A549 treated with DMSO at 1 μM for 4 hours (cell line): ENCODE data around the gene ELP4. TPM values are rescaled to one million over a fixed set of nuclear protein-coding genes. Genes with fewer than 3 reads are reported as not detected.

Source experiments
- total RNA-seq: library from RNA; stranded (reverse); fragments of 200-300 nt; extraction: Qiagen RNA extraction; gene quantifications from 5 replicates; pipeline ENCODE4 v1.2.3, GENCODE V29; 2022; ENCODE audit warnings: low read depth

Gene ELP4, protein sequence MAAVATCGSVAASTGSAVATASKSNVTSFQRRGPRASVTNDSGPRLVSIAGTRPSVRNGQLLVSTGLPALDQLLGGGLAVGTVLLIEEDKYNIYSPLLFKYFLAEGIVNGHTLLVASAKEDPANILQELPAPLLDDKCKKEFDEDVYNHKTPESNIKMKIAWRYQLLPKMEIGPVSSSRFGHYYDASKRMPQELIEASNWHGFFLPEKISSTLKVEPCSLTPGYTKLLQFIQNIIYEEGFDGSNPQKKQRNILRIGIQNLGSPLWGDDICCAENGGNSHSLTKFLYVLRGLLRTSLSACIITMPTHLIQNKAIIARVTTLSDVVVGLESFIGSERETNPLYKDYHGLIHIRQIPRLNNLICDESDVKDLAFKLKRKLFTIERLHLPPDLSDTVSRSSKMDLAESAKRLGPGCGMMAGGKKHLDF
- total RNA-seq: 6.3 to 10.3 TPM (median 9.4 TPM) in 5 replicates

DNA sequence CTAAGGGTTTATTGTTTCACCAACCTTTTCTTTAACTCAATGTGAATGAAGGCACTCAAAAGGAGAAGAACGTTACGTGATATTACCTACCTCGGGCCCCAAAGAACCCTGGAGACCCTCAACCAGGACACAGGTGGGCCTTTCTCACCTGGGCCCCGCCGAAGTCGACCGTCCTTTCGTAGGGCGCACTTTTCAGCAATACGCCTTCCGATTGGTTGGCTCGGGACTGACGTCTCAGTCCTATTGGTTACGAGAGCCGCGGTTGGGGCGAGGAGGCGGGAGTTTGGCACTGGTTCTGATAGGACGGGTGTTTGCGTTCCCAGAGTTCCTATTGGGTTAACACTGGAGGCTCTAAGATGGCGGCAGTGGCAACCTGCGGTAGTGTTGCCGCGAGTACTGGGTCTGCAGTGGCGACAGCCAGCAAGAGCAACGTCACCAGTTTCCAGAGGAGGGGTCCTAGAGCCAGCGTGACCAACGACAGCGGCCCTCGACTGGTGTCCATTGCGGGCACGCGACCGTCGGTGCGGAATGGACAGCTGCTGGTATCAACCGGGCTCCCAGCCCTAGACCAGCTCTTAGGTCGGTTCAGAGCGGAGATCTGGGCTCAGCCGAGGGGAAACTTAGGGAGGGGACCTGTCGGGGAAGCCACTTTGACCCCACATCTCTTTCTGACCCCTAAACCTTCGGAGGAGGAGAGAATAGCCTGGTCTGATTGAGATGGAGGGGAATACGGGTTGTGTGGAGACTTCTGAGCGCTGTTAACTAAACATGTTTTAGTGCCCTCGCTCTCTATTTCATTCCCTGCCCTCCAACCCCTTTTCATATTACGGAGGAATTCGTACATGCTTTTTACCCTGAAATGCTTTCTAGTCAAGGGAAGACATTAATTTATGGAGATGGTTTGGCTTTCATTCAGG is at the start of gene ELP4, which contains the start of gene IMMP1L:
ELP4 (plus strand) TSS at position 339 of the 917 bp plus-strand sequence; CDS start at position 357, 18 bp downstream.
IMMP1L (minus strand) TSS at position 194 of the 917 bp plus-strand sequence. CDS start 46,346 bp downstream, outside the sequence.

GRCh38 chr11:31810779-31811647 is 301.4 kb downstream of the ELP4 start, which contains the start of gene PAX6:
PAX6 (minus strand) TSS chr11:31811322; CDS start chr11:31806411, 4,911 bp downstream.

Other genes starting within 250 kb of the ELP4 start
- 0.31 to 0.71 TPM (median 0.49 TPM) in 5 replicates for gene DCDC1, start 140.0 kb upstream of the ELP4 start, total RNA-seq
- 10.7 to 11.8 TPM (median 11.4 TPM) in 5 replicates for gene DNAJC24, start 139.9 kb upstream of the ELP4 start, total RNA-seq
- 58.3 to 67.4 TPM (median 62.6 TPM) in 5 replicates for gene IMMP1L, start 145 bp upstream of the ELP4 start, total RNA-seq